PC-9 (cell line): ENCODE data around the gene MTA1. TPM values are rescaled to one million over a fixed set of nuclear protein-coding genes. Genes with fewer than 3 reads are reported as not detected.

Experiments
- BruUV-seq: library from RNA; stranded (reverse); fragments of 400-500 nt; replicated peaks from 2 replicates; lab custom pipeline; 2021; lab: Mats Ljungman, UMichigan
- CTCF ChIA-PET: fragments of 300-600 bp; sonication (Branson Sonifier 250); formaldehyde crosslinking; loops from one replicate; lab custom pipeline; 2022; ENCODE audit warnings: antibody characterized with exemption; lab: Charles Lee
- POLR2A ChIA-PET: fragments of 300-600 bp; sonication (Branson Sonifier 250); formaldehyde crosslinking; loops from one replicate; lab custom pipeline; 2022; ENCODE audit warnings: antibody characterized with exemption; ENCODE audit not compliant: unreplicated experiment; lab: Charles Lee
- DNase-seq, 2 experiments: peaks; one replicate each; pipeline versions ENCODE4 v3.0.0 to v3.0.0-alpha.2; 2015 to 2022; ENCODE audit warnings: mixed read lengths in 1 of 2
- H2AFZ ChIP-seq: fragments of 200-600 bp; sonication (generic); 2 replicates; pipeline ENCODE4 v1.8.1; 2017; ENCODE audit warnings: antibody characterized with exemption
- H3F3A ChIP-seq: fragments of 200-600 bp; sonication (generic); 2 replicates; pipeline ENCODE4 v1.8.1; 2017; ENCODE audit warnings: antibody characterized with exemption, mild to moderate bottlenecking, low read depth; ENCODE audit not compliant: insufficient read depth
- H3K27ac ChIP-seq: fragments of 200-600 bp; sonication (generic); 2 replicates; pipeline ENCODE4 v1.6.1; 2016; ENCODE audit warnings: mixed run types
- H3K27me3 ChIP-seq: fragments of 200-600 bp; sonication (generic); 2 replicates; pipeline ENCODE4 v1.6.1; 2016; ENCODE audit warnings: low read depth, mixed run types; ENCODE audit not compliant: insufficient read depth
- H3K36me3 ChIP-seq: fragments of 200-600 bp; sonication (generic); 2 replicates; pipeline ENCODE4 v1.6.1; 2016; ENCODE audit warnings: low read depth, mixed run types
- H3K4me1 ChIP-seq: fragments of 200-600 bp; sonication (generic); replicated peaks from 2 replicates; pipeline ENCODE4 v1.6.1; 2016; ENCODE audit warnings: mixed run types; ENCODE audit not compliant: insufficient read depth
- H3K4me2 ChIP-seq: fragments of 200-600 bp; sonication (generic); 2 replicates; pipeline ENCODE4 v1.6.1; 2017; ENCODE audit warnings: mixed run types
- H3K4me3 ChIP-seq: fragments of 200-600 bp; sonication (generic); 2 replicates; pipeline ENCODE4 v1.6.1; 2016; ENCODE audit warnings: mixed run types
- H3K79me2 ChIP-seq: fragments of 200-600 bp; sonication (generic); 2 replicates; pipeline ENCODE4 v1.6.1; 2017; ENCODE audit warnings: low read depth, mixed run types
- H3K9me2 ChIP-seq: fragments of 200-600 bp; sonication (generic); 2 replicates; pipeline ENCODE4 v1.8.1; 2017; ENCODE audit warnings: mild to moderate bottlenecking; ENCODE audit not compliant: insufficient read depth
- H3K9me3 ChIP-seq: fragments of 200-600 bp; sonication (generic); 2 replicates; pipeline ENCODE4 v1.8.1; 2016; ENCODE audit warnings: low read depth; ENCODE audit not compliant: insufficient read depth
- H4K20me1 ChIP-seq: fragments of 200-600 bp; sonication (generic); 2 replicates; pipeline ENCODE4 v1.8.1; 2017; ENCODE audit not compliant: insufficient read depth
- CTCF ChIP-seq: fragments of 200-600 bp; sonication (generic); conservative IDR thresholded peaks from 2 replicates; pipeline ENCODE4 v1.6.1; 2017; ENCODE audit warnings: mixed run types, antibody characterized with exemption, mild to moderate bottlenecking, moderate library complexity
- EZH2 ChIP-seq: fragments of 200-600 bp; sonication (generic); IDR thresholded peaks from 2 replicates; pipeline ENCODE4 v1.8.0; 2017; ENCODE audit warnings: antibody characterized with exemption, low read depth
- intact Hi-C: fragments of 100-400 bp; cut with micrococcal nuclease; formaldehyde crosslinking; loops from one replicate; pipeline ENCODE4 v1.10.0; 2022; ENCODE audit not compliant: unreplicated experiment
- total RNA-seq: library from RNA; stranded (reverse); gene quantifications from 2 replicates; pipeline ENCODE4 v1.2.3, GENCODE V29; 2021

The MTA1 gene
- total RNA-seq, 1 experiment from 2014 or later, result 124 TPM

- Histone ChIP-seq H3K9me2 (no peaks in the 10 kb centered on the region), H4K20me1 (no peaks in the 10 kb centered on the region), H3F3A (no peaks in the 10 kb centered on the region), H3K4me3 (no peak overlapping the region), H3K4me1 (no peaks in the 10 kb centered on the region), H3K27me3 (no peaks in the 10 kb centered on the region), H3K27ac (no peak overlapping the region), H2AFZ (no peak overlapping the region), H3K4me2 (no peak overlapping the region), H3K9me3 (no peaks in the 10 kb centered on the region), H3K79me2 (no peaks in the 10 kb centered on the region), H3K36me3 (no peaks in the 10 kb centered on the region)
- ChIA-PET CTCF (no interaction called here), POLR2A (no interaction called here)
- intact Hi-C loops, result no loop called here
- DNase-seq, result no peak
- BruUV-seq, result no TSS peak
- TF ChIP-seq CTCF (no peak), EZH2 (no peak)
Measured at GRCh38 chr14:105384041-105384557, 35.5 kb upstream of the MTA1 start.

DNA sequence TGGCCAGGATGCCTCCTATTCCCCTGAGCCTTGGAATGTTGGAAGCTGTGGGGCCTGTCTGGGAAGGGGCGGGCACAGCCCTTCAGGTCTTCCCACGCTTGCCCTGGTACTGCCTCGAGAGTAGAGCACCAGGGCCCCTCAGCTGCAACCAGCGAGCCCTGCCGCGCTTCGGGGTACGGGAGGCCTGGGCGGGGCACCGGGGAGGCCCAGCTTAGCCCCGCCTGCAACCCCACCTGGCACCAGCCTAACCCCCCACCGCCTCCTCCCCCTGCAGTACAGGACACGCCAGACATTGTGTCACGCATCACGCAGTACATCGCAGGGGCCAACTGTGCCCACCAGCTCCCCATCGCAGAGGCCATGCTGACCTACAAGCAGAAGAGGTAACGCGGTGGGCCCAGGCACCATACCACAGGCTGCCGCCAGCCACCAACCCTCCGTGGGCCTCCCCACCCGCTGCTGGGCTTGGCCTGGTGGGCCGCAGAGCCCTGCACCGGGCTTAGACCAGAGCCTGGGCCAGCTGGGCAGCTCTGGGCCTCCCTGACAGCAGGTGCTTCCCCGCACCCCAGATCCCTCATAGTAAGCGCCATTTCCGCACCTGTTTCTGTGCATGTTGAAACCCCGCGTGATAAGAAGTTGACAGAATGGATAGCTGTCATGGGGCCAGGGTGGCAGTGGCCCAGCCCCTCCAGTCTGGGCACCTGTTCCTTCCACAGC is 34.9 kb upstream of the MTA1 start:
- Histone ChIP-seq H3K27me3 (no peaks in the 10 kb centered on the region), H3K9me2 (no peaks in the 10 kb centered on the region), H3K4me1 (no peaks in the 10 kb centered on the region), H3K9me3 (no peaks in the 10 kb centered on the region), H2AFZ (no peak overlapping the region), H3K27ac (no peak overlapping the region), H3K79me2 (no peaks in the 10 kb centered on the region), H3K36me3 (no peaks in the 10 kb centered on the region), H3F3A (no peaks in the 10 kb centered on the region), H3K4me2 (no peak overlapping the region), H3K4me3 (no peak overlapping the region), H4K20me1 (no peaks in the 10 kb centered on the region)
- no TSS peak for BruUV-seq
- intact Hi-C loops, result no loop called here
- DNase-seq, result no peak
- POLR2A ChIA-PET, result no interaction called here
- CTCF ChIA-PET, result no interaction called here
- TF ChIP-seq CTCF (no peak), EZH2 (no peak)

DNA sequence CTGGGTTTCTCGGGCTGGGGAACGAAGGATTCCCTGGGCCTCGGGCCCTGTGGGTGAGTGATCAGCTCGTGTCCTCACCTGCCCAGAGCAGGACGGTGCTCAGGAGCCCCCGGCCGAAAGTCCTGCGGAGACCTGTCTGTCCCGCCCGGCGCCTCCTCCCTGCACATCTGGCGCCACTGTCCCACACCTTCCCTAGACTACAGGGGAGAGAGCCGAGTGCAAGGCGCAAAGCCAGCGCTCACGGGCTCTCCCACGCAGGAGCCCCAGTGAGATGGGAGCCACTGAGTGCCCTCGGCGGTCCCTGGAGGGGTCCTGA is 34.3 kb upstream of the MTA1 start:
- Histone ChIP-seq H3K36me3 (no peaks in the 10 kb centered on the region), H3K4me3 (no peak overlapping the region), H3K79me2 (no peaks in the 10 kb centered on the region), H3F3A (no peaks in the 10 kb centered on the region), H3K9me2 (no peaks in the 10 kb centered on the region), H3K4me1 (no peaks in the 10 kb centered on the region), H3K27me3 (no peaks in the 10 kb centered on the region), H2AFZ (no peak overlapping the region), H3K9me3 (no peaks in the 10 kb centered on the region), H4K20me1 (no peaks in the 10 kb centered on the region), H3K4me2 (no peak overlapping the region), H3K27ac (no peak overlapping the region)
- POLR2A ChIA-PET, result no interaction called here
- intact Hi-C loops, result no loop called here
- no TSS peak for BruUV-seq
- CTCF ChIA-PET, result no interaction called here
- TF ChIP-seq CTCF, result no peak
- TF ChIP-seq EZH2, result no peak
- no peak for DNase-seq
